DOHH2 (cell line): ENCODE data around the gene TRPM8.

Experiments
- CTCF ChIP-seq: fragments of 200-600 bp; sonication (generic); IDR thresholded peaks from one replicate; pipeline ENCODE4 v1.5.1; 2014; ENCODE audit warnings: antibody characterized with exemption, mild to moderate bottlenecking, low read depth, low read length; ENCODE audit not compliant: poor library complexity, severe bottlenecking
- EZH2phosphoT487 ChIP-seq: fragments of 200-600 bp; sonication (generic); IDR thresholded peaks from 2 replicates; pipeline ENCODE4 v1.6.1; 2017; ENCODE audit warnings: borderline replicate concordance, mild to moderate bottlenecking, antibody characterized with exemption, low read length, moderate library complexity, mixed read lengths

- TF ChIP-seq CTCF (no peak), EZH2phosphoT487 (no peak)
Measured at GRCh38 chr2:233907627-233908026, 9.5 kb upstream of the TRPM8 start.
